Activated CD4-positive, alpha-beta T cell treated with anti-CD3 and anti-CD28 coated beads for 24 hours (primary cell): ENCODE data around the gene OXER1.

Experiments used
- DNase-seq, 2 donors: peaks; one replicate each; pipeline ENCODE4 v3.0.0-alpha.2; 2020; ENCODE audit warnings: low read depth in 2 of 2

The OXER1 gene

DNA sequence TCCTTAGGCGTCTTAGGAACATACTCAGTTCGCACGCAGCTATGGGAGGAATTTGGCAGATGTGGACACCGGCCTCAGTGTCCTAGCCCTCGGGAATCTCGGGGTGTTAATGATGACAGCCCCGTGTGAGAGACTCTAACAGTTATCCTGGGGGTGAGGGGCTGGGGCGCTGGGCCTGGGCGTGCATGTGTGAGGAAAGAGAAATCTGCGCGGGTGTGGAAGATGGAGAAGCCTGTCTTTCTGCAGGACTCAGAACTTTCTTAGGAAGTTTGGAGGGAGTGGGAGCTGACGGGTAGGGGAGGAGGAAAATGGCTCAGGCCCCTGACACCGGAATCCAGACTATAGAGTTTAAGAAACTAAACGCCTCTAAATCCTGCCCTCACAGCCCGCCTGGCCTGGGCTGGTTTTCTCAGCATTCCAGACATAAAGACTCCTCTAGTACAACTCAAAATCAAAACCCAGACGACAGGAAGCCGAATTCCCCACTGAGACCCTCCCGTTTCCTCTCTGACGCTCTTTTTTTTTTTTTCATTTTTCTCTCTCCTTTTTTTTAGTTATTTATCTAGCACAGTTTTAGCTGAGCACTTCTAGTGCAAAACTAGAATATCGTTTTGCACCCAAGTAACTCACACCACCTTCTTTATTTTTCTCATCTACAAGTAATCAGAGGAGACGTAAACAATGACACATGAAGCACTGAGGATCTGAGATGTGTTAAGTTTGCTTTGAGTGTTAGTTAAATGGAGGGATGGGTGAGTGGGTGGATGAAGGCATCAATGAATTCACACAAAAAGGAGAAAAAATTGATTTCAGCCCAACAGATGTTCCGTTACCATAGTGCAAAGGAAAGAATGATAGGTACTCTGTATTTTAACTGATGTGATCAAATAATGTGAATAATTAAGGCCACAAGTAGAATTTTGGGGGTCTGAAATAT, 29.7 kb upstream of the OXER1 start:
- no peak for DNase-seq

DNA sequence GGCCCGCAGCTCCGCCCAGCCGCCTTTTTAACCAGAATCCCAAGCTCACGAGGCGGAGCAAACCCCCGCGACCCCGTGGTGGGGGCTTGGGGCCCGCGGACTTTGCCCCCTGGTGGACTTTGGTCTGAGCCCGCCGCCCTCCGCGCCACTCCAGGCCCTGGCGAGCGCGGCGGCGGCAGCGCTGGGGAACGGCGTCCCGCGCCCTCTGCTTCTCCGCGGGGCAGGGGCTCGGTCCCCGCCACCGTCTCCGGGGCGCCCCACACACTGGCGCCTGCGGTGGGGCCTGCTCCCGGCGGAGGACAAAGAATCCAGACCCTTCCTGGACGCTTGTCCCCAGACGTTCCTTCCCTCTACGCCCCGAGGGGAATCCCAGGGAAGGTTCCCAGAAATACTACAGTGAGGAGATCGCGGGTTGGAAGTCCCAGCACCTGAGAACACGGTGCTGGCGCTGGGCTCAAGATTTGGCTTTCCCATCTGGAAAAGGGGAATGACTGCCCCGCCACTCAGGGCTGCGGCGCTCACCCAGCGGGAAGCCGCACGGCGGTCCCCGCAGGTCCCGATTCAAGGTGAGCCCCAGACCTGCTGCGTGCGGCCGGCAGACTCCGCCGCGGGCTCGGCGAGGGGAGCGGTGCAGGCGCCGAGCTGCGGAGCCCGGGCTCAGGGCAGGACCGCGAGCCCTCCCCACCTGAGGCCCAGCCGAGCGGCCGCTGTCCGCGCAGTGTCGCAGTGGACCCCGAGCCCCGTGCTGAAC, 28.8 kb upstream of the OXER1 start, which contains the start of gene HAAO:
Gene HAAO, minus strand, starts transcription at position 1 of the 751 bp plus-strand sequence. CDS start 47 bp downstream, outside the sequence.
- DNase-seq = no peak

DNA sequence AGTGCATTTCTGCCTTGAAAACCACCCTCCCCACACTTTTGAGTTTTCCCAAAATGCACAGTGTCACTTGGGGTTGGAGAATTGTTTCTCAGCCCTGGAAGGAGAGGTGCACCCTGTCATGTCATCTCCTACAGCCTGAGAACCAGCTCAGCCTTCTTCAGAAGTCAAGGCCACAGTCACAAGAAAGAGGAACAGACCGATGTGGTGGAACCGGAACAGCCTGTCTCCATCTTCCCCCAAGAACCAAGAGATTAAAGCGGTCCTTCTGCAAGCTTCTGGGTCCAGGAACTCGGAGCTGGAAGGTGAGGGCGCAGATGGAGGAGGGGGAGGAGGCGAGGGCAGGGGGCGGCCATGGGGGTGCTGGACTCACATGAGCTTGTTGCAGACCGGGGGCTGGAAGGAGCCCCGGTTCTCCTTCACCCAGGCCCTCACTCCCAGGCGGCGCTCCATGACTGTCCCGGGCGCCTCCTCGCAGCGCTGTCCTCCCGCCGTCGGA, 28.2 kb upstream of the OXER1 start:
- no peak for DNase-seq

DNA sequence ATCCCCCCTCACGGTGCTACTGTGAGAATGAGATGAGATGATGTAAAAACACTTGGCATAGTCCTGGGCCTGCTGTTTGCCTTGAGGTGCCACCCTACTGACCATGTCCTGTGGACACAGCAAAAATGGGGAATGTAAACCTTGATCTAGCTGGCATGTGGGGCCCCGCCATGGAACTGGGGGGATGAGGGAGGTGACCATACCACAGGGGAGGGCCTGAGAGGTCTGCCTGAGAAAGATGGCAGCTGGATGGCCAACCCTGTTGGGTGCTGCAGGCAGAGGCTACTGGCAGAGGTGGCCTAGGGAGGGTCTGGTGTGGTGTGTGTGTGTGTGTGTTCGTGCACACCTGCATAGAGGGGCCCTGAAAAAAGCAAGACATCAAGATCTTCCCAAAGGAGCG, 27.7 kb upstream of the OXER1 start:
- no peak for DNase-seq

DNA sequence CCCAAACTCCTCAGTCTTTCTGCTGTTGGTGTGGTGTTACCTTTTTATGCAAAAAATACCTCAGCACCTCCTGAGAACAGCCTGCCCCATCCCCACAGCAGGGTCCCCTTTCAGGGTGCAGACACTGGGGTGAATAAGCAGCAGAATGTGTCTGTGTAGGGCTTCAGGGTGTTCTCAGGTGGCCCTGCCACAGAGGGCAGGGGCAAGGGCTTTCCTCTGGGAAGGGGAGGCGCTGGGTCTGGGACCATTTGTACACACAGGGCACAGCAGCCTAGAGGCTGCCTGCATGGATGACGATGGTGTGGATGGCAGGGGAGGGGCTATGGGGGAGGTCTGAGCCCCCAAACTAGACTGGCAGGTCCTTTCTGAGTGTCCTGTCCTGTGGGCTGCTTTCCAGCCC, 25.8 kb upstream of the OXER1 start:
- no peak for DNase-seq

DNA sequence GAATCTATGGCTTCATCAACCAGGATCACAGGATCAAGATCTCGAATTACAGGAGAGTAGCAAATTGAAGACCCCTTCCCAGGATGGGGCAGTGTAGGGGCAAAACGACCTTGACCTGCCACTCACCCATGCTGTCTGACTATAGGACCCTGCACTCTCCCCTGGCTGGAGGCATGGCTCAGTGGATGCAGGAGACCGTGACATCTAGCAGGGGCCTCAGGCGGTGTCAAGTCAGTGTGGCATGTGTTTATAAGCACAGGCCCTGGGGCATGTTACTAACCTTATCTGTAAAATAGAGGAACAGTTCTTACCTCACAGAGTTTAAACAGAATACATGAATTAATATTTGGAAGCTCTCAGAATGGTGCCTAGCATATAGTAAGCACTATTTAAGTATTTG, 24.9 kb upstream of the OXER1 start:
- no peak for DNase-seq

DNA sequence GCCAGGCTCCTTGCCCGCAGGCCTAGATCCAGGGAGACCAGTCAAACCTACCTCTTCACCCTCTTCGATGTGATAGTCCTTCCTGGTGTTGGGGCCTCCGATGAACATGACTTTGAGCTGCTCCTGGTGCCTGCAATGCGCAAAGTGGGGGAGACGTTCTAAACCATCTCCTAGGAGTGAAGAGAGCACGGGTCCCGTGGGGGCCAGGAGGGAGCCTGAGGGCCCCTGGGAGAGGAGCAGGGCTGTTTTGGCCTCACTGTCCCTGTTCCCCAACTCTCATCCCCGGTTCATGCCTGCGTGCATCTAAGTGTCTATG, 24.5 kb upstream of the OXER1 start:
- no peak for DNase-seq

DNA sequence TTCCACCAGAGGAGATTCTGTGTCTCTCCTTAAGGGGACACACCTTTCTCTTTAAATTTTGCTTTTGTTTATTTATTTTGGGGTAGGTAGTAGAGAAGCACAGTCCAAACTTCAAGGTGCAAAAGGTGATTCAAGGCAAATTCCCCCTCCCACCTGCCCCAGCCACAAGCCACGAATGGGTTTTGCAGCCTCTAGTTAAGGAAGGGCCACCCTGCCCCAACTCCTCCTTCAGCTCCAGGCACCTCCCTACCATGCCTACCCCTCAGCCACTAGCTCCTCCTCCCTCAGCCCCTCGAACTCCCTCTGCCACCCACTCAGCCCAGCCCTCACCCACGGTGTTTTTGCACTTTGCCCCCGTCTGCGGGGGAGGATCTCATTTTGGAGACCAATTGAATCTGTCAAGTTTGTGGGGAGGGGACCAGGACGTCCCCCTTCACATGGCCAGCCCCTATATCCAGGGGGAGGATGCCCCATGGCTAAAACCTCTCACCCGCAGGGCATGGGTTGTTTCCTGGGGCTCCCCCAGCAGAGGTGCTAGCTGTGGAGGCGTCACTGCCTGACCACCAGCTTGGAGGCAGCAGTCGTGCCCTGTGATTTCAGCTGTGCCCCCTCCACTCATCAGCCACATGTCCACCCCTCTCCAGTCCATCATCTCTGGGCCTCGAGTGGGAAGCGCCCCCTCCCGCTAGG, 24.0 kb upstream of the OXER1 start:
- no peak for DNase-seq

DNA sequence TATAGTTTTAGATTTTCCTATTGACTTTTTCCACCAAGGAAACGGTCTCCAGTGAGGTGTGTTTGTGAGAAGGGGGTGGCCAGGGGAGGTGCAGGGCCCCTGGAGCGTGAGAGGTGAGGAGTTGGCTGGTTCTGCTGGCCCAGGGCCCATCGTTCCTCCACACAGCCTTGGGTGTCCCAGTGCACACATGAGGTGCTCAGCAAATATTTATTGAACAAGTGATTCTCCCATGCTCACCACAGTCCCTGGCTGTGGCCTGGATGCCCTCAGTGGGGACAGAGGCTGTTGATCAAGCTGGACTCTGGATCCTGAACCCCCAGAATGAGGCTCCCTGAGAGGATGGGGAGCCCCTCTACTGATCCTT, 23.5 kb upstream of the OXER1 start:
- DNase-seq = no peak

DNA sequence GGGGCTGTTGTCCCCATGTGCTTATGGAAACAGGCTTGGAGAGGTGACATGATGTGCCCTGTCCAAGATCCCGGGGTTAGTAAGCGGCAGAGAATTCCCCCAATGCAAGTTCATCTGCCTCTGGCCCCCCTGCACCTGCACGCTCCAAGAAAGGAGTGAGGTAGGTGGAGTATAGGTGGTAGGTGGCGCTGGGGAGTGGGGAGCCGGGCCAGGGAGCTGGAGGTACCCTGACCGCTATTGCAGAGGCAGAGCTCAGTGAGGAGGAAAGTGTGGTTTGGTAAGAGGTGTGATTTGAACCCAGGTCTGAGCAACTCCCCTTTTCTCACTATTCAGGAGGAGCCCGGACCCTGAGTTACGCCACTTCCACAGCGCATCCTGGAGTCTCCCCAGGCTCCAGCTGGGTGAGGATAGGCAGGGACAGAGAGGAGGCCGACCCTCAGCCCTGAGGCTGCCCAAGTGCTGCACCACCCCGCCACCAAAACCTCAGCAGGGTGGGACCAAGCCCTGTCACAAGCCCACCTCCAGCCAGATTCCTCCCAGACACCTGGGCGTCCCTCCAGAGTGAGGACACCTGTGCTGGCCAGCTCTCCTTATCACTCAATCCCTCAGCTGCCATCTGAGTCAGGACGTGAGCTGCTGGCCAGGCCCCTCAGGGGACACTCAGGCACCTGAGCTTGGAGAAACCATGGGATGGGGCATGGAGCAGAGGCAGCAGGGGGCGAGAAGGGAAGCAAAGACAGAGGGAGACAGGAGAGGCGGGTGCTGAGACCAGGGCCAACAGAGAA, 22.8 kb upstream of the OXER1 start:
- DNase-seq = no peak

DNA sequence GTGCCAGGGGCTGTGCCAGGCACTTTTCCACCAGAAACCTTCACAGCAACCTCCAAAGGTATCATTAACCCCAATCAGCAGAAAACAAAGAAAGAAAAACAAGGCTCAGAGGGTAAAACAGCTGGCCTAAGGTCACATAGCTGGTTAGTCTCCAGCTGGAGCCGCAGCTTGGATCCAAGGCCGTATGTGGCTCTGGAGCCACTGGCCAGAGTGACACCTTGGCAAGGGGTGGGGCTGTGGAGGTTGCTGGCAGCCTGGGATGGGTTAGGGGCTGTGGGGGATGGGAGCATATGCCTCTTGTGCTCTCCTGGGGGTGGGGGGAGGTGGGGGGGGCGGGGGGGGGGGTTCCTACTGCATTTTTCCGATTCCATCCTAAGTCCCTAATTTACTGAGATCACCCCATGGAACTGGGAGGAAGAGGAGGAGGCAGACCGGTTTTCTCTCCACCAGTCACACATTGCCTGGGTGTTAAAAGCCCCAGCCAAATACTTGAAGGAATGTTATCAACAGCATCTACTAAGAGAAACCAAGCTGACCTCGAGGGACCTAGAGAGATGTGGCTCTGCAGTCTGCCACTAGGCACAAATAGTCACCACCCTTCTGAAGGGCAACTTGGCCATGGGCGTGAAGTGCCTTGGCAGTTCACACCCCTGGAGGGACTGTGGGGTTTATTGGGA, 20.4 kb upstream of the OXER1 start:
- DNase-seq = no peak

DNA sequence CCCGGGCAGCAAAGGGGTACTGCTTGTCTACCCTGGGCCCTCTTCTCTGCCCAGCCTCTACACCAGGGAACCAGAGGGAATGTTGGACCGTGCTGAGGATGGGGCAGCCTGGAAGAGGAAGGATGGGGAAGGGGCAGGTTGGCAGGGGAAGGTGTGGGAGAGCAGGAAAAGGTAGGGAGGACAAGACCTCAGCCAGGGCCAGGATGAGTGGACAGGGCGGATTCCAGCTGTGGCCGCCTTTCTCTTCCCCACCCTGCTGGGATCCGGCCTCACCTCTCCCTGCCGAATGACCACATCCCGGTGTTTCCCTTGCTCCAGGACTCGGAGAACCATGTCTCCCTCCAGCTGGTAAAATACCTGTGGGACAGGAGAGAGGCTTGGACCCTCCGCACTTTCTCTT, 19.6 kb upstream of the OXER1 start:
- no peak for DNase-seq

DNA sequence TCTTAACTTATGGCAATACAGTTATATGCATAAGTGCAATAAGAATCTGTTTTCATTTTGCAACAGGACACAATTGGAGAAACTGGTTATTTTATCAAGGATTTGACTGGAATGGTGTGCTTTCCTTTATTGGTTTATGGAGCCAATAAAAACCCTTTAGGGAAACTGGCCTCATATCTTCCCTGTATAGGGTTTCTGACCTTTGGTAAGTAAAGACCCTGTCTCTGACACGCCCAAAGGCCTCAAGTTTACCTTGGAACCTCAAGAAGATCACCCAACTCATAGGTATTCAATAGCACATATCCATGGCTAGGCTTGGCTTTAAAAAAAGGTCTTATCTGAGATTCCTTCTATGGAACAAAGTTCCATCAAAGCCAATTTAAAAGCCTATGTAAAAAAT, 17.2 kb upstream of the OXER1 start:
- DNase-seq = no peak

DNA sequence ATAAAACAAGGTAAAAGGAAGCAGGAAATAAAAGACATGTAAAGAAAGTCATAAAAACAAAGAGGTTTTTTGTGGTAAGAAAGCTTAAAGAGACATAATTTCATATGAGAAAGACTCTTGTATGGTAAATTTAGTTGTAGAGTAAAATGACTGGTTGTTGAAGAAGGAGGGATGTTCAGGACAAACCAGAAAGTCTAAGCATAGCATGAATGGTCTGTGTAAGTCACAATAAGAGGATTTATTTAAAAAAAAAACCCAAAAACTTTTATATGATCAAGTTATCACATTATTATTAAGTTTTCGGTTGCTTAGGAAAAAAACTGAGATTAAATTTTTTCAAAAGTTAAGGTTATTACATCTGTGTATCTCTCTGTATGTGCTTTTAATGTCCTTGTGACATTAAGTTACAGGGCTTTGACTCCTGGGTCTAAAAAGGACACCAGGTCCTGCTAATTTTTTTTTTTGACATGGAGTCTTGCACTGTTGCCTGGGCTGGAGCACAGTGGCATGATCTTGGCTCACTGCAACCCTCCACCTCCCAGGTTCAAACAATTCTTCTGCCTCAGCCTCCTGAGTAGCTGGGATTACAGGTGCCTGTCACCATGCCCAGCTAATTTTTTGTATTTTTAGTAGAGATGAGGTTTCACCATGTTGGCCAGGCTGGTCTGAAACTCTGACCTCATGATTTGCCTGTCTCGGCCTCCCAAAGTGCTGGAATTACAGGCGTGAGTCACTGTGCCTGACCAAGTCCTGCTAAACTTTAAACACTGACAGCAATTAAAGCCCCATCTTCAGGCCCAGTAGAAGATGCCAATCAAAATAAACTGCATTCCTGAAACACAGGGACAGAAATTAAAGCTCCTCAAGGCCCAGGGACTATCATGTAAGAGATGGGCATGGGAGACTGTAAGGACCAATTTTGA, 14.2 kb upstream of the OXER1 start:
- no peak for DNase-seq

DNA sequence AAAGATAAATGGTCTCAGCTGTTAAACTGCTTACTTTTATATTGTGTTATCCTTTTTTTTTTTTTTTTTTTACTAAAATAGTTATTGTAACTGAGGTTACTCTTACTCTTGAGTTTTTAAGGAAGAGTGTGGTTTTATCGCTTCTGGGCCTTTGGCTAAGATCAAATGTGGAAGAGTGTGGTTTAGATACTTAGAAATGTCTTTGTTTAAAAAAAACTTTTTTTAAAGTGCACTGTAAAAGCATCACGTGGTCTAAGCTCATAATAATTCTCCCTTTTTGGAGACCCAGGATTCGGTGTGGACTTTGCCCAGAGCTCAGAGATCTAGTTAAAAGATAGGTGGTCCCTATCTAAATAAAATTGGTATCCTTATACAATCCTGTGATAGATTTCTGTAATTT, 11.9 kb upstream of the OXER1 start:
- DNase-seq = no peak

DNA sequence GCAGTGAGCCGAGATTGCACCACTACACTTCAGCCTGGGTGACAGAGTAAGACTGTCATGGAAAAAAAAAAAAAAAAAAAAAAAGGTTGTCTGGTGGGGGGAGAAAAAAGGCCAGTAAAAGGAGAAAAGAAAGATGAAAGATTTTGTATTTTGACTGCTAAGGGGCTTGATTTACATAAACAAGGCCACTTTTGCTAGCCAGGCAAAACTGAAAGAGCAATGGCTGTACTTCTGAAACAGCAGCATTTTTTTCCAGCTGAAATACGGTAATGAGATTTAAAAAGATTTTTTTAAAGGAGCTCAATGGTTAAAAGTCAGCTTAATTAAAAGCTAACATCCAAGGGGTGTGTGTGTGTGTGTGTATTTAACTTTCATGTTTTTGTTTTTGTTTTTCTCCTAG, 11.3 kb upstream of the OXER1 start:
- DNase-seq = no peak

DNA sequence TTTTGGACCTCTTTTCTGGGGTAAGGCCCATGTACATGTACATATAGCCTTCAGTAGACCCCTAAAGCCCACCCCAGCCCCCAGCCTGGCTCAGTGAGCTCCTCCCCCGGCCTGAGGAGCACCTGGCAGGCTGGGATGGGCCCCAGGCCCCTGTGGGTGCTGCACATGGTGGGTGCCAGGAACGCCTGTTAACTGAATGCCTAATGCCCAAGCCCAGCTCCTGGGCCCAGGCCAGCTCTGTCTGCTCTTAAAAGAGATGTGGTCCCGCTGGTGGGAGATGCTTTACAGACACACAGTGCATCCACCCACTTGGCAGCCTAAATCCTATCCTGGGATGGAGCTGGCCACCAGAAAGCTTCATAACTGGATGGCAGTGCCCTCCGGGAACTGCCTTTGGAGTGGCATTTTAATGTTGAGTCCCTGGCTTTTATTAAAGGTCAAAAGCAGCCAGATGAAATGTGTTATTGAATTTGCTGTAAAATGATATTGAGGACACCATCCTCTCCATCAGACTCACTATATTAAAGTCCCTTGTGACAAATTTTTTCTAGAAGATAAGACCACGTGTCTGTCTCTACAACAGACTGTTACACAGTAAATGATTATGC, 7.7 kb upstream of the OXER1 start:
- DNase-seq = no peak

DNA sequence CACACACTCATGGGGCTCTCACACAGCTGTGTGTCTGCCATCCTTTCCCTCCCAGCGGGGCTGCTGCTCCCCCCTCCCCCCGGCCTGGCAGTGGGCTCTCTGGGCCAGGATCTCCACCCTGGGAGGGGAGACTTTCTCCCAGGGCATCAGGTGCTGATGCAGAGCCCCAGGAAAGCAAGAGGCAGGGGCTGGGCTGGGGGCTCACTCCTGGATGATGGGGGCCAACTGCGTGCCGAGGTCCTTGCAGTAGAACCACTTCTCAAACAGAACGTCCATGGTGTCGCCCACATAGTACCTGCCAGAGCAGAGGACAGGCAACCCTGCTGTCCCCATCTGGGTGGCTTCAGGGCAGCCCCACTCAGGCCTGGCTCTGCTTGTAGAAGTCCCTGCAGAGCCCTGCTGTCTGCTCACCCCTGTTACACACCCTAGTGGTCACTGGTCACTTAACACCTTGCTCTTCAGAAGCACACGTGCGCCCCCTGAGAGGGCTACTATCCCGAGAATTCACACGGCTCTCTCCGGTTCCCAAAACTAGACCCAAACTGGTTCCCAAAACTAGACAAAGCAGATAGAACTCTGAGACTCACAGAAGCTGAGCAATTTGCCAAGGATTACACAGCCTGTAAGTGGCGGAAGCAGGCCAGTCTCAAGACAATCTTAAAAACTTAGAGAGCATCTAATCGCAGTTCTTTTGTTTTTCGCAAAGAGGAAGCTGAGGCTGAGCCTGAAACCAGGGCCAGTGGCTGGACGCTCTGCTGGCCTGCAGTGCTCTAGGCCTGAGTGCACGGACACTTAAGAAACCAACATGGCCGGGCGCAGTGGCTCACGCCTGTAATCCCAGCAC, 6.6 kb upstream of the OXER1 start:
- no peak for DNase-seq
